Inferior parietal cortex (tissue), 1 donor: ENCODE measurements around the gene TMEM229B.

Experiments
- DNase-seq: peaks from one replicate; pipeline ENCODE4 v3.0.0-alpha.2; 2016; ENCODE audit errors: extremely low spot score

The TMEM229B gene

DNA sequence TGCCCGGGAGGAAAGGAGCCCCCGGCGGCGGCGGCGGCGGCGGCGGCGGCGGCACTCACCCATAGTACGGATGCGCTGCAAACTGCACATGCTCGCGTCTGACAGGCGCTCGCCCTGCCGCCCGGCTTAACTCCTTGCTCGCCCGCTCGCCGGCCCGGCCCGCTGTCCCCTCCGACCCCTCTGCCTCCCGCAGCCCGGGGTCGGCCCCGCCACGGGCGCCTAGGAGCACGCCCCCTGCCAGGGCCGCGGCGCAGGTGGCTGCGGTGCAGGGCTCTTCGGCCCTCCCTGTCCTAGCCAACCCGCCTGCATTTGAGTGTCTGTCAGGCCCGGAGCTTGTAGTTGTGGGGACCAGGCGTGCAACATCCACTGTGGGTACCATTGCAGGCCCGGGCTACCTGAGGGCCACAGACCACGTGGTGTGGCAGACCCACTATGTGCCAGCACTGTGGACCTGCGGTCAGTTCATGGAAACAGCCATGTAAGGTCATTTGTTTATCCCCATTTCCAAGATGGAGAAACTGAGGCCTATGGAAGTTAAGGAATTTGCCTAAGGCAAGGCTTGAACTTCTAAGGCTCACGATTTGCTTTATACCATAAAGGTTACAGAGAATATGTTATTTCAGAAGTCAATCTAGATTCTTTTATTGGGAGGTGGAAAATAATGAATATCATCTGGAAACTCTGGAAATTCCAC lies 27.0 kb upstream of the TMEM229B start:
- no peak for DNase-seq

DNA sequence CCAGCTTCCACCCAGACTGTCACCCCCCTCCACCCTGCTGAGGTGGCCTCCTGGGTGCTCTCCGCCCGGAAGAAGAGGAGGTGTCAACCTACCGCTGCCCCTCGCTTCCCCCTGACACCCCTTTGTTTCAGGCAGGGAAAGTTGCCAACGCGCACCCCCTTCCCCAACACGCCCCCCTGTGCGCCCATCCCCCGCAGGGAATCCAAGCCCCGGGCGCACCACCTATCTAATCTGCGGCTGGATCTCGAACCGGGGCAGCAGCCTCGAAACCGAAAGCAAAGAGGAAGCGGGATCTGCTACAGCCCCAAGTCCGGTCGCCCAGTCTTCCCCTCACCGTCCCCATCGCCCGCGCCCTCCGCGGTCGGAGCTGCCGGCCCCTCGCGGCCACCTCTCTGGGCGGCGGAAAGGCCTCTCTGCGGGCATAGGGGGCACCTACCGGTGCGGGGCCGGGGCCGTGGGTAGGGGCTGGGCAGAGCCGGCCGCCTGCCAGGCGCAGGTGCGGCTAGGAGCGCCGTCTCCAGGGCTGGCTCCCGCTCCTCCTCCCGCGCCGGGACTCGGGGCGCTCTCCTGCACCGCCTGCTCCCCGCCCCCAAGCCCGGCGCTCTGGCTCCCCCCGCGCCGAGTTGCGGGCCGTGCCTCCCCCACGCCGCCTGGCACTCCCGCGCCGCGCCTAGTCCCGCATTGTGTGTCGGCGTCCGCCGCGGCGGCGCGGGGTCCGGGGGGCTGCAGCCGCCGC lies 26.3 kb upstream of the TMEM229B start:
- no peak for DNase-seq

DNA sequence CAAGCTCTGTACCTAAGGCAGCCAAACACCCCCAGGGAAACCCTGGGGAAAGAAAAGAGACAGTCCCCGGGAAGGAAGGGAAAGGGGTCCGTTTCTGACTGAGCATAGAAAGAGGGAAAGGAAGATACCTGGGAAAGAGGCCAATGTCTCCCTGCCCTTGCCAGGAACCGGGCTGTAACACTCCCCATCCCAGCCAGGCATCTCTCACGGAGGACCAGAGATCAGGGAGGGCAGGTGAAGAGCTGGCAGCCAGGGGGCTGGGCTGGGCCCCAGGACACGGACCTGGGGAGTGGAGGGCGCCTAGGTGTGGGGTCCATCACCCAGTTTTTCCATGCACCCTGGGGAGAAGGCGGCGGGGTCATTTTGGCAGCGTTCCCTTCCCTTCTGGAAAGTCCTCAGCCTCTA lies 25.7 kb upstream of the TMEM229B start:
- no peak for DNase-seq

DNA sequence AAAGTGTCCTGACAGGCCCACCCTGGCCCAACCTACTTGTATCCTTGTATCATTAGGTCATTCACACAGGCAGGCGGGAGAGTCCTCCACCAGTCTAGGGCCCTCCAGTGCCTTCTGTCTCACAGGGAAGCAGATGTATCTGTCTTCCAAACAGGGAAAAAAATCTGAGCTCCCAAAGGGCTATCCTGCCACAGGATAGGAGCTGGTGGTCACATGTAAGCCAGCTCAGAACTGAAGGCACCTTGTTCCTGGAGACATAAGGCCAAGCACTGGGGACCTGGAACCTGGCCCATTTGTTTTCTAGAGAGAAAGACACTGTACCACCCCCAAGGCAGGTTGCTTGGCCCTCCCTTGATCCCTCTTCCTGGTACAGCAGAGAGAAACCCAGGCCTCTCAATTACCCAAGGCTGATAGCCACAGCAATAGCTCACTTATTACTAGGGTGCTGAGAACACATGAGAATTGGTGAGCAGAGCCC lies 25.1 kb upstream of the TMEM229B start:
- DNase-seq, result no peak

DNA sequence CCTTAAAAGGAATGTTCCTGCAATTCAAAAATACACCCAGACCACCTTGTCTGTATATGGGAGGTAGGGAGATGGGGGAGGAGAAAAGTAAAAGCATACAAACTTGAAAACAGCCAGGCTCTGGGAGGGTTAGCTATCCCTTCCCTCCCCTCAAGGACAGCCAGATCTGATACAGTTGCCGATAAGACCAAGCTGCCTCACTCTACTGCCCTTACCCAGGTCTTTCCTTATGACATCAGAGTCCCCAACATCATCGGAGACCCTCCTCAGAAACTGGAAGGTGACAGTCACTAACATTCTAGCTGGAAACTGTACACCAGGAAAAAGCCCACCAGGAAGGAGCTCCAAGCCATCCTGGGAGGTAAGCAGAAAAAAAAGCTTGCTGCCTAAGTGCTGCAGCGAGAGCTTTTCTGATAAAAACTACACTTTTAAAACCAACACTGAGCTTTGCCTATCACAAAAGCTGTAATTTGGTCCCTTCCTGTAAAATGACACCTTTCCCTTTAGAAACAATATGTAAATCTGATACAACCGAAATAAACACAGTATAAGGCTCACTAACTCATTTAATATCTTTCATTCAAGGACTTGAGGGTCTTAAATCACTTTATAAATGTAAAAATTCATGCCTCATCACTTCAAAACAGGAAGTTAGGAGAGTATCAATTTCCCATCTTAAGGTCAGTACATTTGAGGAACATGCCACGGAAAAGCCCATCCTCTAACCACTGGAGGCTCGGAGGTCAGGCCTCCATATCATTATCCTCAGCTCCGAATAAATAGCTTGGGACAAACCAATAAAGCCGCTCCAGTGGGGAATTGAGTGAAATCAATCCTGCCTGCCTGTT lies 24.2 kb upstream of the TMEM229B start:
- DNase-seq, result no peak

DNA sequence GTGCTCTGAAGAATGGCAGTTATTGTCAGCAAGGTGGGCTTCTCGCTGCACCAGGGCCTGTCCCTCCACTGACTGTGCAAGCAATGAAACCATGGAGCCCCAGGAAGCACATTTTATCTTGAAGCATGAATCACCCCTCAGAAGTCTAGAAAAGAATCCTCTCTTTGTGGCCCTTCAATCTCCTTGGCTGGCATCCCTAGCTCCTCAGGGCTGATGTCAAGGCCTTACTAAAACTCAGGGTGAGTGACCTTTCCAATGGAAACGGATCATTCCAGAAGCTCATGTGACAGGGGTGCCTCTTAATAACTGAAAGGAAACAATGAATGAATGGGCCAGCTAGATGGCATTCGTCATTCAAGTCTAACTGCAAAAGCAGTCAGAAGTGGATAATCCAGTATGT lies 22.3 kb upstream of the TMEM229B start:
- no peak for DNase-seq

DNA sequence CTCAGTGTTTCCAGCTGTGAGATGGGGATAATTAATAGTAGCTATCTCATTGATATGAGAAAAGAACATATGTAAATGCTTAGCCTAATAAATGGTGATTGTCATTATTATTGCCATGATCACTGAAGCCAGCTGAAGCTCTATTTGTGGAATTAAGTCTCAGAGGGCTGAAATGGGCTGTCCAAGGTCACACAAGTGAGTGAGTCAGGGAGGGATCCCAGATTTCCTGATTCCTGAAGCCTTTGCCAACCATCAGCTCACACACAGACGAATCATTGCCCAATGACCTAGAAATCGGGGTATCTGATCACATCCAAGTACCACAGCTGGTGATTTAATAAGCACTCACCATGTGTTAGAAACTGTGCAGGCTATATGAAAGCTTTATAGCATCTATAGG lies 21.6 kb upstream of the TMEM229B start:
- DNase-seq, result no peak

DNA sequence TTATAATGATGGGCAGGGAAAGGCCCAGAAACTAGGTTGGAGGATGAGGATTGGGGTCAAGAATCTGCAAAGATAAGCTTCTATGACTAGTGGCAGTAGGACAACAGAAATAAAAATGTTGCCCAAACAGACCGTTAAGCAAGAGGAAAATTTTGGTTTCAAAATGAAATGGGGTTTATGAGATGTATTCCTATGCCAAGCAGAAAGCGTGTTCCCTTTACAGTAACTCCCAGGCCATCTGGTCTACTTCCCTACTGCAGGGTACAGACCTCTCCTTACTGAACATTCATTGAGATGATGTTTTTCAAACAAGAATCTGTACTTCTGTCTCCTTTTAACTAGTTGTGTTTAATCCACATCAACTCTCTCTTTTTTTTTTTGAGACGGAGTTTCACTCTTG lies 20.4 kb upstream of the TMEM229B start:
- DNase-seq, result no peak

DNA sequence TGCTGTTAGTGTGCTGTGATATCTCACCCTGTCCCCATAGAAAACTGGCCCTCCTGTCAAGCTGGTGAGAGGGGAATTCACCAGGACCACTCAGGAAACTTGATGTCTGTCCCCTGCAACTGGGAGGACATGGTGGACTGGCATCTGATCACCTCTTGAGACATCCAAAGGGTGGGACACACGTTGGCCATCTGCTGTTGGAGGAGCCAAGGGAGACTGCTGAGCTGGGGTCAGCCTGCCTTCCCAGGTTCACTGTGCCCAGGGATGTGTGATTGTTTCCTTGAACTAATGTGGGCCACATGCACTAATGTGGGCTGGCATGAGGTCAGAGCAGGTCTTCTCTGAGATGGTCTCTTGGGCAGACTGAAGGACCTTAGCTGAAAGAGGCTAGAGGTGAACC lies 16.7 kb upstream of the TMEM229B start:
- DNase-seq, result no peak

DNA sequence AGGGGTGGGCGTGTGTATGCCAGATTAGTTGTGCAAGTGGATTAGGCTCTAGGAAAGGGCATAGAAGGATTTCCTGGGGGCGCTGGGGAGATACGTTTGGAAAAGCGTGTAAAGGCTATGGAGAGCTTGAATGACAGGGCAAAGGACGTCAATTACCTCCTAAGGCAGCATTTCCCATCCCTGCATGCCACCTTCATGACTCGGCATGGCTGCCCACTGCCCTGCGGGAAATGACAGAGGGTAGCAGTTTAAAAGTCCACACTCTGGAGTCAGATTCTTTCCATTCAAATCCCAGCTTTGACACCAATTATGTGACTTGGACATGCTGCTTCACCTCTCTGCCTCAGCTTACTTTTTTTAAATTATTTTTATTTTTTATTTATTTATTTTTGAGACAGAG lies 14.8 kb upstream of the TMEM229B start:
- DNase-seq, result no peak

DNA sequence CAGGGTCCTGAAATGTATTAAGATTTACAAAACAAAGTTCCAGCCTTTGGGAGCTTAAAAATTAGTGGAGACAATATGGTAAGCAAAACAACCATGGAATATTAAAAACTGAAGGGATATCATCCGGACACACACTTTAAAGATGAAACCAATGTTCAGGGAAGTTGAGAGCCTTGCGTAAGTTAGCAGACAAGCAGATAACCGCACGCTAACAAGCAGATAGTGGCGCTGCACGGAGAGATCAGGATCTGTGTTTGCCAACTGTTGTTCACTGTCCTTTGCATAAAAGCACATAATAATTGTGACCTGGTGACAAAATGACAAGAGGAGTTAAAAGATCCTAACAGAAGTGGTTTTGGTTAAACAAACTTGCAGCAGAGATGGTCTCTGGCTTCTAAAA lies 14.3 kb upstream of the TMEM229B start:
- no peak for DNase-seq

DNA sequence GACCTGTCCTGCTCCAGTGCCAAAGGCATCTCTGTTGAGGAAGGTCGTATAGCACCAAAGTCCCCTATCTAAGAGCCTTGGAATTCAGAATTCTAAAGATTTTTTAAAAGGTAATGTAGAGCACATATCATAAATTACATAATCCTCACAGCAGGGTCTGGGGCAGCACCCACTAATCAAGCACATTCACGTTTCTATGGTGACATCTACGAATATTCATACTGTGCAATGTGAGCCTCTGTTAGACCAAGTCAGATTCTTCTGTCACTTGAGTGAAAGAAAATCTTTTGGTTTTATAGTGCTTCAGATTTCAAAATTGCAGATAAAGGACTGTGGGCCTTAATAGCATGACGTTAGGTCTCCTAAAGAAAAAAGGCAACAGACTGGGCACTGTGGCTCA lies 13.1 kb upstream of the TMEM229B start:
- DNase-seq, result no peak

DNA sequence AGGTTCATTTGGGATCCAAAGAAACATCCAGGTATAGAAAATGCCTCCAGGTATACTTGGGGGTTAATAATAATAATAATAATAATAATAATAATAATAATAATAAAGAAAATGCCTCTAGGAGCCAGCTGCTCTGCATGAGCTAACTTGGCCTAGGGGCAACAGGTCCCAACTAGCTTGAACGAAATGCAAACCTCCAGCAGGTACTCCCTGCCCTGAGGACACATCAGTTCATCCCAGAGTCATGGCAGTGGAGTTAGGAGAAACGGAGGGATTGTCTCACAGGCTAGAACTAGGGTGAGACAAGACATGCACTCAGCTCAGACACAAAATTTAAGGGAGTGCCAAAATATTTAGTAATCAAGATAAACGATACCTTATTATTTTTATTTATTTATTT lies 12.5 kb upstream of the TMEM229B start:
- no peak for DNase-seq

DNA sequence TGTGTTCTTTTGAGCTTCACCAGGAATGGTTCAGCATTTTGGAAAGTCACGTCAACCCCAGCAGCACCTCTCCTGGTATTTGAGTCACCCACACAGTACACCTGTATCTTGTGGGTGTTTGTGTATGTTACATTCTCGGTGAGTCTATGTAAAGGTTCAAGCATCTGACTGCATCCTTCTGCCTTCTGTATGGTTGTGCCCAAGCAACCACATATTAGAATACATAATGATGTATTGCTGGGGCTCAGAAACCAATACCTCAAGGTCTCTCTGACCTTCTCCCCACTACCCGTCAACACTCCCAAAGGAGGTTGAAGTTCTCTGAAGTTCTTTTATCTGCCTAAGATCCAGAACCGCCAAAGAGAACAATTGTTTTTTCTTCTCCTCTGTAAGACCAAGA lies 9.2 kb upstream of the TMEM229B start:
- no peak for DNase-seq

DNA sequence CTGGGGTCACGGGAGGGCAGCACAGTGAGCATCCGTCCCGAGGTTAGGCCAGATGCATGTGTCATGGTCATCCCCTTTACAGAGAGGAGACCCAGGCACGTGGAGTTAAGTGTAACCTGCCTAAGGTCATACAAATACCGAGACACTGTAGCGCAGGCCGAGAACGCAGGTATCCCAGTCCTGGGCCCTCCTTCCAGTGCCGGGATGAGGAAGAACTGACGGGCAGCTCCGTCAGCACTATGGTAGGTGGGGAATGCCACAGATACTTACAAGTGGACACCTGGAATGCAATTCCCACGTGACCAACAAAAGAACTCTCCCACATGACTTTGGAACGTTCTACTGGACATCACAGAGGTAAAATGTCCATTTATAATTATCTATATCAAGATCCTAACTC lies 8.7 kb upstream of the TMEM229B start:
- DNase-seq, result no peak

DNA sequence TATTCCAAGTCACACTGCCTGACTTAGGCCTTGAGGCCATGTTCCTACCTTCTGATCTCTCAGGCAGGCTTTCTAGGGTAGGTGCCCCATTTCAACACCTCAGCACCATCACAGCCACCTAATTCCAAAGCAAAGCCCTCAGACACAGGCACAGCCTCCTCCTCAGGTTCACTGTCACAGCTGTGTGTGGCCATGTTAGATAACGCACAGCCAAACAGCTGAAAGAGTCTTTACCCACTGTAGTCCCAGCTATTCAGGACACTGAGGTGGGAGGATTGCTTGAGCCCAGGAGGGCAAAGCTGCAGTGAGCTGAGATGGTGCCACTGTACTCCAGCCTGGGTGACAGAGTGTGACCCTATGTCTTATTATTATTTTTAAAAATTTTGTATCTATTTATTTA lies 7.3 kb upstream of the TMEM229B start:
- DNase-seq, result no peak

DNA sequence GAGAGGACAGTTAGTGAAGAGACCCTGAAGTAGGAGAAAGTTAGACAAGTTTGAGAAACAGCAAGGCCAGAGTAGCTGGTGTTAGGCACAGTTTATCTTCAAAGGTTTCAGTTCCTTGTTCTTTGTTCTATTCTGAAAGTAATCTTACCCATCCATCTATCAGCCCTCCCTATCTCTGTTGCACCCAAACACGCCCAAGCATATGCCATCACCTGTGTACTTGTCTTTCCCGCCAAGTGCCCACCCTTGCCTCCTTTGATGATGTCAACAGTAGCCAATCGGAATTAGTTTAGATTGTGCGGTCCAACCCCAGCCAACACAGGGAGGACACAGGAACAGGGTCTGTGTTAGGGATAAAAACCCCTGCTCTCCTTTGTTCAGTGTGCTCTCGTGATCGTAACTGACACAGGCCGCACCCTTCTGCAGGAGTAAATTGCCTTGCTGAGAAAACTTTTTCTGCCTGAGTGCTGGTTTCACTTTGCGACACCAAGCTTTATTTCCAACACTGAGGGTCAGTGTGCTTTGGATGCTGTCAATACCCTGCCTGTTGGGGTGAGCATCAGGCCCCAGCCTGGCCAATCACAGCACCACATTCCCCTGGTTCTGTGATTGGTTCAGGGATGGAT lies 4.7 kb upstream of the TMEM229B start:
- DNase-seq, result no peak

DNA sequence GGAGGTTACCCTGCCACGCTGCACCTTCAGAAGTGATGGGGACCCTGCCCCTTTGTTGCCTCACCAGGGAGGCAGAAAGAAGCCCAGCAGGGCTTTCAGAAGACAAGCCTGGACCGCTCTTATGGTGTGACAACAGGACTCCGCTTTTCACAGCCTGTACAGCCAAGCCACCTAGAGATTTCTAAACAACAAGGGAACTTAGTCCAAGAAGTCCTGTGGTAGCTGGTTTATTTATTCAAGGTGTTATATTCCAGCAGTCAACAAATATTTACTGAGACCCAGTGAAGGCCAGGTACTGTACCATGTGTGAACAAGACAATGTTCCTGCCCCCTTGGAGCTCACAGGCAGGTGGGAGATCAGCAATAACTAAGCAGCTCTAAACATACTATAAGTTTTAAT lies 4.0 kb upstream of the TMEM229B start:
- DNase-seq, result no peak

DNA sequence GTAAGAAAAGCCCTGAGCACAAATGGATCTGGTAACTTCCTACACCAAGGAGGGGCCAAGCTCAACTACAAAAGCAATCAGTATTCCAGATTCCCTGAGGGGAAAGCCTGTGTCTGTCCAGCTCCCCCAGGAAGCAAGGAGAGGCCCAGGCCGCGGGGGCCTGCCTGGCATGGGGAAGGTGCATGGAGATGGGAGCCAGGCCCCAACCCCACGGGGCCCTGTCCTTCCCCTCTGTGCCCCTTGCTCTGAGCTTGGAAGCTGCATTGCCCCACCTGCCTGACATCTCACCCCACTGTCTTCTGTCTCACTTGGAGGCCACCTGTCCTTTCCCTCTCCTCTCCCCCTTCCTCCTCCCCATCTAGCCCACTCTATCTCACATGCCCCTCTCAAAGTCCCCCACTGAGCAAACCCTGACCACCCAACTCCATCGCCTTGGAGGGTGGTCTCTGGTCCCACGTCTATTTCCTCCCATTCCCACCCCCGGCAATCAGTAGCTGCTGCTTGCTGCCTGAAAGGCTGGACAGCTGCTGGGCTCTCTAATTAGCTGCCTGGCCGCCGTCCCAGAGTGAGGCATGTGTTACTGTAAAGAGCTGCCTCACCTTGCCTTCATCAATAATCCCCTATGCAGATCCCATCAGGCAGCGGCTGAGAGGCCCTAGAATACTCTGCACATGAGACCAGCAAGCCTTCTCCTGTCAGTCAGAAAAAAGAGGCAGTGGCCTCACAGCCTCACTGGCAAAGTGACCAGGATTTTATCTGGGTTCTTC lies 3.4 kb upstream of the TMEM229B start:
- DNase-seq, result no peak

DNA sequence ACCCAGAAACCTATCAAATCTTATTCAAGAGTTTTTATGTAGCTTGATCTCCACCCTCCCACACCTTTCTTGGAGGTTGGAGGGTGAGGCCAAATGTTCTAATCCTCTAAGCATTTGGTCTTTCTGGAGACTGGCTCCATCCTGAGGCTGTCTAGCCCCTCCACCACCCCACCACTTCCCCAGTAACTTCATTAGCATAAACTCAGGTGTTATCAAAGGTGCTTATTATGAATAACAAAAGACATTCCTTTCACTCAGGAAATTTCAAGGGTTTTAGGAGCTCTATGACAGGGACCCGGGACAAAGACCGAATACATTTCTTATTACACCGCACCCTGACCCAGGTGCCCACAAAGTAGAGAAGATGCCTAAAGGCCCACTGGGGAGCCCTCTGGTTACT lies 2.8 kb upstream of the TMEM229B start:
- no peak for DNase-seq

DNA sequence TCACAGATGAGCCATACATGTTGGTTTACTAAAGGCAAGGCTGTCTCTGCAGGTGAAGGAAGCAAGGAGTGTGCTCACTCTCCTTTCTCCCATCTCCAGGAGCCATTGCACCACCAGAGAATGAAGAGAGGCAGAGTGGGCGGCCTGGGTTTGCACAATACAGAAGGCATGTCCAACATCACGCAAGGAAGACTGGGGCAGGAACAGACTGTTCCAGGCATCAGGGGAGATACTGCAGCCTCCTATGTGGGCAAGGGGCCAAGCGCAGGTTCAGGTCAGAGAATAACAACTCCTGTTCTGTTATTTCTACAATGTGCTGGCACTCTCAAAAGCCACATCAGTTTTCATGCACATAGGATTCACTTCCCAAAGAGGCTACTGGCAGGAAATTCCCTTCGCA lies 1.7 kb upstream of the TMEM229B start:
- no peak for DNase-seq
